GM12878 (cell line): ENCODE data around the gene RAD51. TPM values are rescaled to one million over a fixed set of nuclear protein-coding genes. Genes with fewer than 3 reads are reported as not detected.

ENCODE experiments used
- ATAC-seq: fragments of 200-7000 bp; cut with Tn5 transposase; 3 replicates; pipeline ENCODE4 v1.9.1; 2020; ENCODE audit warnings: mild to moderate bottlenecking, moderate library complexity
- BruUV-seq: library from RNA; stranded (reverse); fragments of 400-500 nt; replicated peaks from 2 replicates; lab custom pipeline; 2021; lab: Mats Ljungman, UMichigan
- CTCF ChIA-PET: fragments of 300-600 bp; sonication (Branson Sonifier 250); formaldehyde crosslinking; extraction: SDS; loops from one replicate; lab custom pipeline; 2021; ENCODE audit warnings: inconsistent platforms; lab: Yijun Ruan, JAX
- POLR2A ChIA-PET: fragments of 350-600 bp; formaldehyde crosslinking; extraction: SDS; loops from one replicate; lab custom pipeline; 2021; ENCODE audit warnings: inconsistent platforms; lab: Charles Lee
- RAD21 ChIA-PET: fragments of 300-600 bp; sonication (Branson Sonifier 250); formaldehyde crosslinking; loops from one replicate; lab custom pipeline; 2023; ENCODE audit warnings: antibody characterized with exemption; ENCODE audit not compliant: unreplicated experiment; lab: Charles Lee
- SMC1A ChIA-PET: fragments of 300-600 bp; sonication (Branson Sonifier 250); formaldehyde crosslinking; loops from one replicate; lab custom pipeline; 2023; ENCODE audit not compliant: unreplicated experiment, uncharacterized antibody; lab: Charles Lee
- DNase-seq: peaks from one replicate; pipeline ENCODE4 v3.0.0-alpha.2; 2011; ENCODE audit warnings: low read depth, low spot score
- FAIRE-seq: peaks from 3 replicates; lab custom pipeline; 2011; peaks lifted over from hg19 to GRCh38; lab: Jason Lieb, UNC
- H2AFZ ChIP-seq: 2 replicates; pipeline ENCODE4 v1.6.0; 2011; ENCODE audit warnings: low read depth, low read length, control low read depth; ENCODE audit not compliant: control insufficient read depth
- H3K27ac ChIP-seq: 2 replicates; pipeline ENCODE4 v1.5.1; 2011; ENCODE audit warnings: control low read depth; ENCODE audit not compliant: control insufficient read depth, insufficient read depth
- H3K27me3 ChIP-seq, 2 experiments: replicated peaks in 1 of 2; 2 replicates each; pipeline versions ENCODE4 v1.6.0 to v1.6.1; 2011; ENCODE audit warnings: low read length in 1 of 2; ENCODE audit not compliant: control insufficient read depth in 2 of 2, insufficient read depth in 2 of 2
- H3K36me3 ChIP-seq, 2 experiments: 2 replicates each; pipeline ENCODE4 v1.5.1; 2011; ENCODE audit warnings: low read length in 1 of 2; ENCODE audit not compliant: control insufficient read depth in 2 of 2, insufficient read depth in 2 of 2
- H3K4me1 ChIP-seq: 2 replicates; pipeline ENCODE4 v1.6.1; 2011; ENCODE audit warnings: mild to moderate bottlenecking, low read length, moderate library complexity, mixed read lengths; ENCODE audit not compliant: control insufficient read depth, insufficient read depth
- H3K4me2 ChIP-seq: 2 replicates; pipeline ENCODE4 v1.6.0; 2011; ENCODE audit warnings: control low read depth; ENCODE audit not compliant: control insufficient read depth, insufficient read depth
- H3K4me3 ChIP-seq: fragments of 200-600 bp; sonication (generic); 2 replicates; pipeline ENCODE4 v1.5.1; 2016
- H3K79me2 ChIP-seq: 2 replicates; pipeline ENCODE4 v1.6.0; 2011; ENCODE audit warnings: low read length; ENCODE audit not compliant: control insufficient read depth, insufficient read depth
- H3K9ac ChIP-seq: 2 replicates; pipeline ENCODE4 v1.8.0; 2011; ENCODE audit warnings: low read length, control low read depth, mixed read lengths; ENCODE audit not compliant: control insufficient read depth, insufficient read depth
- H3K9me3 ChIP-seq: replicated peaks from 3 replicates; pipeline ENCODE4 v1.5.1; 2011; ENCODE audit warnings: mild to moderate bottlenecking, low read length; ENCODE audit not compliant: control insufficient read depth, insufficient read depth
- H4K20me1 ChIP-seq: 2 replicates; pipeline ENCODE4 v1.6.0; 2011; ENCODE audit not compliant: control insufficient read depth, insufficient read depth
- CBX3 ChIP-seq: fragments of 200-600 bp; sonication (generic); IDR thresholded peaks from 2 replicates; pipeline ENCODE4 v1.6.1; 2016; ENCODE audit warnings: low read depth, borderline replicate concordance
- EZH2 ChIP-seq: IDR thresholded peaks from 2 replicates; pipeline ENCODE4 v1.6.1; 2012; ENCODE audit warnings: low read depth, mild to moderate bottlenecking, control low read depth, inconsistent platforms, low read length, borderline replicate concordance; ENCODE audit not compliant: control insufficient read depth
- FOXM1 ChIP-seq: IDR thresholded peaks from 2 replicates; pipeline ENCODE4 v1.6.1; 2012; ENCODE audit warnings: low read depth, mild to moderate bottlenecking, inconsistent platforms, low read length, moderate library complexity
- MLLT1 ChIP-seq: fragments of 450-650 bp; IDR thresholded peaks from 2 replicates; pipeline ENCODE4 v1.6.1; 2016; ENCODE audit warnings: mild to moderate bottlenecking
- NR2C1 ChIP-seq: fragments of 450-650 bp; IDR thresholded peaks from 2 replicates; pipeline ENCODE4 v1.6.1; 2017; ENCODE audit warnings: antibody characterized with exemption, mild to moderate bottlenecking, moderate library complexity
- PAX8 ChIP-seq: fragments of 450-650 bp; IDR thresholded peaks from 2 replicates; pipeline ENCODE4 v1.6.1; 2017; ENCODE audit warnings: mild to moderate bottlenecking, moderate library complexity
- RELA ChIP-seq: fragments of 450-650 bp; IDR thresholded peaks from 2 replicates; pipeline ENCODE4 v1.8.0; 2014; ENCODE audit warnings: borderline replicate concordance; ENCODE audit not compliant: partially characterized antibody
- SMARCA5 ChIP-seq: fragments of 450-650 bp; IDR thresholded peaks from 2 replicates; pipeline ENCODE4 v1.6.1; 2017; ENCODE audit warnings: mild to moderate bottlenecking
- SREBF2 ChIP-seq: IDR thresholded peaks from 2 replicates; pipeline ENCODE4 v1.6.1; 2012; ENCODE audit warnings: mild to moderate bottlenecking, low read length
- SRF ChIP-seq, 2 experiments: IDR thresholded peaks; 2 replicates each; pipeline ENCODE4 v1.6.1; 2011; ENCODE audit warnings: low read depth in 2 of 2, low read length in 2 of 2, mild to moderate bottlenecking in 1 of 2, moderate library complexity in 1 of 2
- SUPT20H ChIP-seq: IDR thresholded peaks from 2 replicates; pipeline ENCODE4 v1.6.1; 2011; ENCODE audit warnings: low read depth, mild to moderate bottlenecking, low read length, moderate library complexity, borderline replicate concordance; ENCODE audit not compliant: control insufficient read depth
- TAF1 ChIP-seq: IDR thresholded peaks from 2 replicates; pipeline ENCODE4 v1.6.1; 2011; ENCODE audit warnings: mild to moderate bottlenecking, low read depth, low read length, borderline replicate concordance
- WGBS: methylation state at CpG from one replicate; pipeline ENCODE4 v1.1.6; 2016; ENCODE audit warnings: low lambda C conversion rate; ENCODE audit not compliant: insufficient replicate concordance, insufficient coverage; ENCODE audit errors: missing lambda C conversion rate; 5-methylcytosine and 5-hydroxymethylcytosine counted together
- in situ Hi-C: fragments of 300-500 bp; cut with MboI; formaldehyde crosslinking; loops from 9 replicates; pipeline ENCODE4 v1.14.3; 2018; ENCODE audit warnings: mixed read lengths
- intact Hi-C: fragments of 100-400 bp; cut with micrococcal nuclease; formaldehyde crosslinking; loops from one replicate; pipeline ENCODE4 v1.14.2; 2022; ENCODE audit not compliant: unreplicated experiment
- polyA plus RNA-seq, 11 experiments: library from polyadenylated mRNA; depleted of rRNA in 4 of 11; unstranded in 6 of 11; stranded (reverse) in 5 of 11; fragments of >200 nt; fragmentation: Nextera tagmentation in 4 of 11; fragmentation: Illumina TruSeq in 1 of 11; extraction: Ambion mirVana in 4 of 11; extraction: Trizol in 1 of 11; gene quantifications; 1 replicate in 1 of 11; 2 replicates in 10 of 11; pipeline versions ENCODE4 v1.2.1 to v1.2.3, GENCODE V29; 2011 to 2016; ENCODE audit warnings: inconsistent platforms in 2 of 11, missing spikeins in 2 of 11, low read depth in 1 of 11
- total RNA-seq, 4 experiments: library from RNA; depleted of rRNA in 3 of 4; stranded (reverse); fragments of >200 nt in 3 of 4; fragmentation: Illumina TruSeq in 1 of 4; extraction: Trizol in 1 of 4; gene quantifications; 2 replicates each; pipeline versions ENCODE4 v1.2.1 to v1.2.3, GENCODE V29; 2013 to 2021
- TF ChIP-seq, protein P1 (sequence below): fragments of 150-350 bp; IDR thresholded peaks from 2 replicates; pipeline ENCODE4 v1.6.1; 2014; ENCODE audit warnings: mild to moderate bottlenecking, low read depth, low read length

The RAD51 gene
- total and polyA plus RNA-seq, 10 of the 15 experiments (the other 5 are each of a cell fraction or from before 2014, with no cell fraction given): 13.1 to 55.0 (median 30.6) TPM

- TSS peak; percentile 45 for BruUV-seq
- peaks cover 7 to 10% of the 10 kb centered on the region in 2 experiments; a peak in 3 of 4 replicates for H3K36me3 ChIP-seq
- no peaks in the 10 kb centered on the region for H3K27me3 ChIP-seq
- intact Hi-C loops: no loop called here
- in situ Hi-C loops: no loop called here
- CTCF ChIA-PET: interaction anchor here (0.7 to 1.1 kb wide), 6 partner anchors 9 to 161 kb away, joined by 3 to 4 read pairs (median 4); no protein-coding TSS in a partner anchor
- H3K4me2 ChIP-seq: no peak overlapping the region
- no peak overlapping the region for H3K9ac ChIP-seq
- H3K79me2 ChIP-seq: no peaks in the 10 kb centered on the region
- H3K4me3 ChIP-seq: no peak overlapping the region
- TF ChIP-seq PAX8 (no peak), EZH2 (no peak), TAF1 (no peak), SREBF2 (no peak), MLLT1 (no peak), RELA (no peak), FOXM1 (no peak), SMARCA5 (no peak), CBX3 (no peak), NR2C1 (no peak), SRF (IDR thresholded peaks at IDR 0.05; ENCODE audit: low read depth in 2 of 2, low read length in 2 of 2) (no peak), SUPT20H (no peak)
- TF ChIP-seq, protein P1, sequence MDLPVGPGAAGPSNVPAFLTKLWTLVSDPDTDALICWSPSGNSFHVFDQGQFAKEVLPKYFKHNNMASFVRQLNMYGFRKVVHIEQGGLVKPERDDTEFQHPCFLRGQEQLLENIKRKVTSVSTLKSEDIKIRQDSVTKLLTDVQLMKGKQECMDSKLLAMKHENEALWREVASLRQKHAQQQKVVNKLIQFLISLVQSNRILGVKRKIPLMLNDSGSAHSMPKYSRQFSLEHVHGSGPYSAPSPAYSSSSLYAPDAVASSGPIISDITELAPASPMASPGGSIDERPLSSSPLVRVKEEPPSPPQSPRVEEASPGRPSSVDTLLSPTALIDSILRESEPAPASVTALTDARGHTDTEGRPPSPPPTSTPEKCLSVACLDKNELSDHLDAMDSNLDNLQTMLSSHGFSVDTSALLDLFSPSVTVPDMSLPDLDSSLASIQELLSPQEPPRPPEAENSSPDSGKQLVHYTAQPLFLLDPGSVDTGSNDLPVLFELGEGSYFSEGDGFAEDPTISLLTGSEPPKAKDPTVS: no peak
- H3K4me1 ChIP-seq: no peaks in the 10 kb centered on the region
- no peak overlapping the region for H3K27ac ChIP-seq
- H4K20me1 ChIP-seq: no peaks in the 10 kb centered on the region
- FAIRE-seq (no peak), ATAC-seq (no peak), DNase-seq (no peak)
- SMC1A ChIA-PET: interaction anchor here (0.6 to 2.0 kb wide), 4 partner anchors 13 to 52 kb away, joined by 3 to 5 read pairs (median 3); no protein-coding TSS in a partner anchor
- RAD21 ChIA-PET: interaction anchor here (1.9 kb wide), 2 partner anchors 13 to 52 kb away, joined by 3 to 6 read pairs; no protein-coding TSS in a partner anchor
- WGBS: 95% methylated on average over 3 of the region's 3 CpGs
- no peaks in the 10 kb centered on the region for H3K9me3 ChIP-seq
- H2AFZ ChIP-seq: no peak overlapping the region
- POLR2A ChIA-PET: interaction anchor here (0.6 kb wide), 1 partner anchor 294 kb away, joined by 5 read pairs; no protein-coding TSS in a partner anchor
Measured at GRCh38 chr15:40731034-40731433, 36.1 kb downstream of the RAD51 start.
